Trophoblast cell (in vitro differentiated cells and primary cell): ENCODE results near the gene RNLS.

Experiments
- DNase-seq, 2 donors: peaks; one replicate each; pipeline ENCODE4 v3.0.0-alpha.2; 2016
- H2AFZ ChIP-seq: 2 replicates; pipeline ENCODE4 v1.6.1; 2013; ENCODE audit warnings: low read length, moderate library complexity, mild to moderate bottlenecking; ENCODE audit not compliant: insufficient read depth, poor library complexity
- H2AK5ac ChIP-seq: 2 replicates; pipeline ENCODE4 v1.6.1; 2013; ENCODE audit warnings: mild to moderate bottlenecking, low read length
- H2BK120ac ChIP-seq: 2 replicates; pipeline ENCODE4 v1.6.1; 2013; ENCODE audit warnings: low read length, mild to moderate bottlenecking, moderate library complexity; ENCODE audit not compliant: insufficient read depth, poor library complexity
- H2BK12ac ChIP-seq: 2 replicates; pipeline ENCODE4 v1.6.1; 2013; ENCODE audit warnings: mild to moderate bottlenecking, low read length, moderate library complexity
- H2BK5ac ChIP-seq: 2 replicates; pipeline ENCODE4 v1.6.1; 2013; ENCODE audit warnings: low read length, low read depth, moderate library complexity, mild to moderate bottlenecking; ENCODE audit not compliant: poor library complexity
- H3K14ac ChIP-seq: 2 replicates; pipeline ENCODE4 v1.6.1; 2013; ENCODE audit warnings: mild to moderate bottlenecking, low read length
- H3K18ac ChIP-seq: 2 replicates; pipeline ENCODE4 v1.6.1; 2013; ENCODE audit warnings: mild to moderate bottlenecking, low read length
- H3K23ac ChIP-seq: 2 replicates; pipeline ENCODE4 v1.6.1; 2013; ENCODE audit warnings: low read length
- H3K27ac ChIP-seq: 2 replicates; pipeline ENCODE4 v1.5.1; 2013; ENCODE audit warnings: low read depth, mild to moderate bottlenecking, inconsistent platforms, low read length, moderate library complexity
- H3K27me3 ChIP-seq: 2 replicates; pipeline ENCODE4 v1.6.1; 2013; ENCODE audit warnings: inconsistent platforms, mild to moderate bottlenecking, low read length, moderate library complexity; ENCODE audit not compliant: insufficient read depth
- H3K36me3 ChIP-seq, 2 experiments: 1 replicate in 1 of 2; 2 replicates in 1 of 2; pipeline ENCODE4 v1.6.1; 2013; ENCODE audit warnings: low read length in 2 of 2, mild to moderate bottlenecking in 2 of 2, moderate library complexity in 1 of 2; ENCODE audit not compliant: insufficient read depth in 2 of 2, control insufficient read depth in 1 of 2
- H3K4ac ChIP-seq: 2 replicates; pipeline ENCODE4 v1.6.1; 2013; ENCODE audit warnings: low read depth, mild to moderate bottlenecking, low read length, moderate library complexity
- H3K4me1 ChIP-seq, 2 experiments: 1 replicate in 1 of 2; 2 replicates in 1 of 2; pipeline ENCODE4 v1.6.1; 2013; ENCODE audit warnings: low read length in 2 of 2, mild to moderate bottlenecking in 2 of 2, moderate library complexity in 1 of 2; ENCODE audit not compliant: insufficient read depth in 2 of 2, control insufficient read depth in 1 of 2
- H3K4me2 ChIP-seq: 2 replicates; pipeline ENCODE4 v1.6.1; 2013; ENCODE audit warnings: inconsistent platforms, mild to moderate bottlenecking, low read length, moderate library complexity
- H3K4me3 ChIP-seq: 2 replicates; pipeline ENCODE4 v1.5.1; 2013; ENCODE audit warnings: mild to moderate bottlenecking, low read depth, low read length, inconsistent platforms
- H3K79me1 ChIP-seq: one replicate; pipeline ENCODE4 v1.6.1; 2013; ENCODE audit warnings: low read length
- H3K79me2 ChIP-seq: 2 replicates; pipeline ENCODE4 v1.6.1; 2013; ENCODE audit warnings: low read length, mild to moderate bottlenecking; ENCODE audit not compliant: control insufficient read depth, insufficient read depth, poor library complexity
- H3K9ac ChIP-seq: 2 replicates; pipeline ENCODE4 v1.6.1; 2013; ENCODE audit warnings: mild to moderate bottlenecking, low read length
- H3K9me3 ChIP-seq: 2 replicates; pipeline ENCODE4 v1.6.1; 2013; ENCODE audit warnings: low read depth, mild to moderate bottlenecking, control low read depth, inconsistent platforms, low read length; ENCODE audit not compliant: insufficient read depth
- H4K12ac ChIP-seq: 2 replicates; pipeline ENCODE4 v1.6.1; 2013; ENCODE audit warnings: low read depth, mild to moderate bottlenecking, low read length, moderate library complexity
- H4K8ac ChIP-seq: 2 replicates; pipeline ENCODE4 v1.6.1; 2013; ENCODE audit warnings: low read depth, mild to moderate bottlenecking, low read length, moderate library complexity
- H4K91ac ChIP-seq: one replicate; pipeline ENCODE4 v1.6.1; 2013; ENCODE audit warnings: low read depth, mild to moderate bottlenecking, low read length, moderate library complexity
- WGBS: extraction: QIAGEN DNeasy Blood & Tissue Kit; methylation state at CpG from one replicate; pipeline ENCODE4 v1.1.7; 2013; ENCODE audit warnings: missing lambda C conversion rate; ENCODE audit not compliant: insufficient read length, insufficient coverage; ENCODE audit errors: extremely low coverage; 5-methylcytosine and 5-hydroxymethylcytosine counted together

The RNLS gene

DNA sequence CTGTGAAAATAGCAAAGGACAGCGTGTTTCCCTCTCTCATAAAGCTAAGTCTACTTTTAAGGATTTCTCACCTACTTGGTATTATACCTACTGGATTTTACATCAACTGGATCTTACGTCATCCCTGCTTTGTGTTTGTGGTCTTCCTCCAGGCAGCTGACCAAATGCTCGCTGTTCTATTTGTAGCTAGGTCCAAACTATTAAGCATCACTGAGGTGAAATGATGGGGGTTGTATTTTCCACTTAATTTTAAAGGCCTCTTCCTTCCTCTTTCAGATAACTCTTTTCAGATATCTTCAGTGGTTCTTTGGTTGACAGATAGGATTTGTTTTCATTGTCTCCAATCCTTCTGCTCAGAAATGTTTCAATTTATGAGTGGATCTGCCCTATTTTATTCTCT is 169.7 kb downstream of the RNLS start:
- H3K27ac ChIP-seq, result no peak overlapping the region
- DNase-seq, result no peak
- no peak overlapping the region for H4K8ac ChIP-seq
- H4K12ac ChIP-seq, result no peak overlapping the region
- H2BK5ac ChIP-seq, result no peak overlapping the region
- H3K4ac ChIP-seq, result no peak overlapping the region
- no peaks in the 10 kb centered on the region for H3K79me1 ChIP-seq
- no peak overlapping the region for H4K91ac ChIP-seq
- H3K14ac ChIP-seq, result no peak overlapping the region
- no peak overlapping the region for H3K23ac ChIP-seq
- H2AFZ ChIP-seq, result no peak overlapping the region
- no peak overlapping the region for H3K4me2 ChIP-seq
- H3K36me3 ChIP-seq, result no peaks in the 10 kb centered on the region
- no peak overlapping the region for H2BK120ac ChIP-seq
- H3K27me3 ChIP-seq, result no peaks in the 10 kb centered on the region
- no peak overlapping the region for H3K4me3 ChIP-seq
- no peak overlapping the region for H3K18ac ChIP-seq
- H3K9ac ChIP-seq, result no peak overlapping the region
- H3K9me3 ChIP-seq, result no peaks in the 10 kb centered on the region
- no peaks in the 10 kb centered on the region for H3K79me2 ChIP-seq
- no CpG with 5 or more reads among the region's 3 CpGs for WGBS
- no peak overlapping the region for H2BK12ac ChIP-seq
- no peaks in the 10 kb centered on the region for H3K4me1 ChIP-seq
- H2AK5ac ChIP-seq, result no peak overlapping the region

DNA sequence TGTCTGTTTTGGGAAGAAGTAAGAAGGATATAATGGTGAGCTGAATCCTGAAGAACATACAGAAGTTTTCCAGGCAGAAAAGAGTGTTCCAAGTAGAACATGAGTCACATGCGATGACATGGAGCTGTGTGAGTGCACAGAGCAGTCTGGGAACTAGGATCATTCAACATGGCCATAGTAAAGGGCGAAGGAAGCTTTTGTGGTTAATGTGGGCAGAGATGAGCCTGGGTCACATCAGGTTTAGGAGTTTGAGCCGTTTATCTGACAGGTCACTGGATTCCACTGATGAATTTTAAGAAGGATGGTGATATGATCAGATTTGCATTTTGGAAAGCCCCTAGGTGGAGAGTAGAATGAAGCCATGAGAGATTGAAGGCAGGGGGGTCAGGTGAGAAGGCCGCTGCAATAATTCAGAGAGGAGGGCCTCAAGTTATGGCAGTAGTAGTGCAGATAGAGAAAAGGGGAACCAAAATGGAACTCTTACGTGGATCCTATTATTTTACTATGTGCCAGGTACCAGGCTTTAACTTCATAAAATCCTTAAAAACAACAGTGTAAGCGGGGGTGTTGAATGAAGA is 171.3 kb downstream of the RNLS start:
- H3K14ac ChIP-seq, result no peak overlapping the region
- H2AFZ ChIP-seq, result no peak overlapping the region
- H2BK120ac ChIP-seq, result no peak overlapping the region
- no peaks in the 10 kb centered on the region for H3K9me3 ChIP-seq
- no peak overlapping the region for H3K18ac ChIP-seq
- no peaks in the 10 kb centered on the region for H3K79me1 ChIP-seq
- H3K27me3 ChIP-seq, result no peaks in the 10 kb centered on the region
- H3K79me2 ChIP-seq, result no peaks in the 10 kb centered on the region
- H3K4me2 ChIP-seq, result no peak overlapping the region
- H4K12ac ChIP-seq, result no peak overlapping the region
- H4K91ac ChIP-seq, result no peak overlapping the region
- no peak overlapping the region for H2AK5ac ChIP-seq
- no peak overlapping the region for H3K9ac ChIP-seq
- H2BK12ac ChIP-seq, result no peak overlapping the region
- H2BK5ac ChIP-seq, result no peak overlapping the region
- no peak overlapping the region for H3K4me3 ChIP-seq
- WGBS, result no CpG with 5 or more reads among the region's 6 CpGs
- H3K36me3 ChIP-seq, result no peaks in the 10 kb centered on the region
- no peak overlapping the region for H3K4ac ChIP-seq
- H3K27ac ChIP-seq, result no peak overlapping the region
- no peak overlapping the region for H3K23ac ChIP-seq
- DNase-seq, result no peak
- no peaks in the 10 kb centered on the region for H3K4me1 ChIP-seq
- H4K8ac ChIP-seq, result no peak overlapping the region

DNA sequence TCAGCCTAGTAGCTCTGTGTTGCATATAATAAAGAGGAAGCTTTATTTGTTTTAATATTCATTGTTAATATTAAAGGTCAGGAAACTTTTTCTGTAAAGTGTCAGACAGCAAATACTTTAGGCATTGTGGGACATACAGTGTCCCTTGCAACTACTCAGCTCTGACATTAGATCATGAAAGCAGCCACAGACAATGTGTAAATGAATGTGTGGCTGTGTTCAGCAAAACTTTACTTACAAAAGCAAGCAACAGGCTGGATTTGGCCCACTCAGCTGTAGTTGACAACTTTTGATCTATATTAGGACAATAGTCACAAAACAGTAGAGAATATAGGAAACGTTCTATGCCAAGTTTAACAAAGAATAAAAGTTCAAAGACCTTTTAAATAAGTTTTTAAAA is 173.3 kb downstream of the RNLS start:
- H3K79me1 ChIP-seq, result no peaks in the 10 kb centered on the region
- no peaks in the 10 kb centered on the region for H3K9me3 ChIP-seq
- H2AK5ac ChIP-seq, result no peak overlapping the region
- no peak overlapping the region for H2BK5ac ChIP-seq
- no peak overlapping the region for H3K27ac ChIP-seq
- H4K91ac ChIP-seq, result no peak overlapping the region
- no peaks in the 10 kb centered on the region for H3K4me1 ChIP-seq
- no peak overlapping the region for H3K14ac ChIP-seq
- H3K4me2 ChIP-seq, result no peak overlapping the region
- H4K8ac ChIP-seq, result no peak overlapping the region
- H3K4me3 ChIP-seq, result no peak overlapping the region
- H4K12ac ChIP-seq, result no peak overlapping the region
- no peak overlapping the region for H3K23ac ChIP-seq
- no peaks in the 10 kb centered on the region for H3K79me2 ChIP-seq
- no CpG with 5 or more reads among the region's 1 CpG for WGBS
- H3K36me3 ChIP-seq, result no peaks in the 10 kb centered on the region
- no peak overlapping the region for H3K18ac ChIP-seq
- H3K9ac ChIP-seq, result no peak overlapping the region
- H2AFZ ChIP-seq, result no peak overlapping the region
- H2BK12ac ChIP-seq, result no peak overlapping the region
- H3K4ac ChIP-seq, result no peak overlapping the region
- no peak for DNase-seq
- H2BK120ac ChIP-seq, result no peak overlapping the region
- no peaks in the 10 kb centered on the region for H3K27me3 ChIP-seq

DNA sequence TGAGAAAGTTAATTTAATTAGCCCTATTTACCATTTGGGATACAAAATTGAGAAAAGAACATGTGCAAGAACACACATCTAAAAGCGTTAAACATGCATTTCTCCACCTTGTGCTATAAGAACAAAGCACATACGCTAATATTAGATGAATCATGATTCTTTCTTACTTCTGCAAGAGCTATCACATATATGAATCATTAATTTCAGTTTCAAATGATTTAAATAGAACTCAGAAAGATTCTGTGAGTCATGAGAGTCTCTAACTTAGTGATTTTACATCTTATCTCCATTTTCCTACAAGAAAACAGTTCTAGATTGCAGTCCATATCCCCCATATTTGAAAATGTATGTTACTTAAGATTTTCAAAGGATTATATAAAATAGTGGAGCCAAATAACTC is 173.9 kb downstream of the RNLS start:
- Histone ChIP-seq H3K27me3 (no peaks in the 10 kb centered on the region), H3K4me1 (no peaks in the 10 kb centered on the region), H3K79me1 (no peaks in the 10 kb centered on the region), H2BK120ac (no peak overlapping the region), H3K4me3 (no peak overlapping the region), H2BK12ac (no peak overlapping the region), H2AFZ (no peak overlapping the region), H4K12ac (no peak overlapping the region), H3K36me3 (no peaks in the 10 kb centered on the region), H4K91ac (no peak overlapping the region), H3K79me2 (no peaks in the 10 kb centered on the region), H3K9me3 (no peaks in the 10 kb centered on the region), H4K8ac (no peak overlapping the region), H3K18ac (no peak overlapping the region), H3K4me2 (no peak overlapping the region), H2AK5ac (no peak overlapping the region), H3K23ac (no peak overlapping the region), H3K27ac (no peak overlapping the region), H2BK5ac (no peak overlapping the region), H3K4ac (no peak overlapping the region), H3K9ac (no peak overlapping the region), H3K14ac (no peak overlapping the region)
- no CpG with 5 or more reads among the region's 2 CpGs for WGBS
- no peak for DNase-seq
